ENCODE results near the gene SCAF4.
"Not testable (repeated sequence)": the region's sequence is repeated elsewhere in the genome, so short reads cannot be mapped to it uniquely, and the experiment has no call there.

Gene SCAF4

DNA sequence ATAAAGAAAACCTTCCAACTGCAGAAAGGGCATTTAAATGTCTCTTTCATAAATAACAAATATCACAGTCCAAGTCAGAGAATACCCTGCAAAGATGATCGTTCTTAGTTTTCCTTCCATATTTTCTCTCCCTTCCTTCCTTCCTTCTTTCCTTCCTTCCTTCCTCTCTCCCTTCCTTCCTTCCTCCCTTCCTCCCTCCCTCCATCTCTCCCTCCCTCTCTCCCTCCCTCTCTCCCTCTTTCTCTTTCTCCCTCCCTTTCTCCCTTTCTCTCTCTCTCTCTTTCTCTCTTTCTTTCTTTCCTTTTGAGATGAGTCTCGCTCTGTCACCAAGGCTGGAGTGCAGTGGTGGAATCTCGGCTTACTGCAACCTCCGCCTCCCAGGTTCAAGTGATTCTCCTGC, 29.0 kb upstream of the SCAF4 start:
- H3K9ac ChIP-seq (ENCODE audit: low read depth, low read length), result no peak overlapping the region
- no peaks in the 10 kb centered on the region for H3K9me3 ChIP-seq (ENCODE audit: control insufficient read depth, insufficient read depth, low read length)
- no peak overlapping the region for H3K4me3 ChIP-seq (ENCODE audit: low read depth, low read length)
- H3K27me3 ChIP-seq (ENCODE audit: control insufficient read depth, insufficient read depth, low read length), result no peaks in the 10 kb centered on the region
- H3K36me3 ChIP-seq (ENCODE audit: control insufficient read depth, insufficient read depth, low read length), result no peaks in the 10 kb centered on the region
- no peaks in the 10 kb centered on the region for H3K4me1 ChIP-seq (ENCODE audit: control insufficient read depth, insufficient read depth, low read length)

DNA sequence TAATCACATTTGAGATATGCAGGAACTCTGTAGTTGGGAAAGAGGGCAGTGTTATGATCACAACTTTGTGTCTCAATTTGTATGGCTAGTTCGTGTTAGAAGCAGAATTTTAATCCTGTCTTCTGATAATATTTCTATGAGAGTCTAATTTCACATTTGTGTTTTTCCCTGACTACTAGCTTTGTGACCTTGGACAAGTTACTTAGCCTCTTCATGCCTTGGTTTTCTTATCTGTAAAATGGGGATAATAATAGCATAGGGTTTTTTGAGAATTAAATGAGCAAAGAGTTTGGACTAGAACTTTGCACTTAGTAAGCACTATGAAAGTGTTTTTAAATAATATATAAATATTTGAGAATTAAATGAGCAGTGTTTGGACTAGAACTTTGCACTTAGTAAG, 24.9 kb upstream of the SCAF4 start:
- Histone ChIP-seq H3K4me1 (ENCODE audit: control insufficient read depth, insufficient read depth, low read length) (peaks cover 6% of the 10 kb centered on the region), H3K9me3 (ENCODE audit: control insufficient read depth, insufficient read depth, low read length) (no peaks in the 10 kb centered on the region), H3K36me3 (ENCODE audit: control insufficient read depth, insufficient read depth, low read length) (no peaks in the 10 kb centered on the region)

DNA sequence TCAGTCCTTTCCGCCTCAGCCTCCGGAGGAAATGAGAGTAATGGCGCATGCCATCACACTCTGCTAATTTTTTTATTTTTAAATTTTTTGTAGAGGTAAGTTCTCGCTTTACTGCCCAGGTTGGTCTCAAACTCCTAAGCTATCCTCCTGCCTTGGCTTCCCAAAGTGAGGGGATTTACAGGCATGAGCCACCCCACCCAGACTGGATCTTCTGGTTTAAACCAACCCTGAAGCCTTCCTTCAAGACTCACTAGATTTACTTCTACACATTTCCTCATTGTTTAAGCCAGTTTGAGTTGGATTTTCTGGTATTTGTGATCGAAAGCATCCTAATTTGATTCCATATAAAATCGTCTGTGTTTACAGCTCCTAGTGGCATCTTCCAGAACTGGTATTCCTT, 23.1 kb upstream of the SCAF4 start:
- Histone ChIP-seq H3K36me3 (ENCODE audit: control insufficient read depth, insufficient read depth, low read length) (no peaks in the 10 kb centered on the region), H3K4me1 (ENCODE audit: control insufficient read depth, insufficient read depth, low read length) (peaks cover 6% of the 10 kb centered on the region), H3K9me3 (ENCODE audit: control insufficient read depth, insufficient read depth, low read length) (no peaks in the 10 kb centered on the region), H3K4me3 (ENCODE audit: low read depth, low read length) (no peak overlapping the region), H3K9ac (ENCODE audit: low read depth, low read length) (no peak overlapping the region), H3K27me3 (ENCODE audit: control insufficient read depth, insufficient read depth, low read length) (no peaks in the 10 kb centered on the region)

More for the DNA sequence above, 24.9 kb upstream of the SCAF4 start:
- H3K4me3 ChIP-seq (ENCODE audit: low read depth, low read length), result no peak overlapping the region
- H3K27me3 ChIP-seq (ENCODE audit: control insufficient read depth, insufficient read depth, low read length), result no peaks in the 10 kb centered on the region
- H3K9ac ChIP-seq (ENCODE audit: low read depth, low read length), result no peak overlapping the region

DNA sequence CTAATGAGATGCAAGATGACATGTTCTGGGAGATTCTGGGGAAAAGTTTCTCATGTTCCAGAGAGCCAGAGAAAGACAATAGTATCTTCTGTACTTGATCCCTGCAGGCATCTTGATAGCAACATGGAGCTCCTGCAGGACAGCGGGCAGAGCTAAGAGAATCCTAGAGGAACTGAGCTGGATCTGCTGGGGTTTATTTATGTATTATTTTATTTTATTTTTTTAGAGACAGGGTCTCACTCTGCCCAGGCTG, 22.7 kb upstream of the SCAF4 start:
- Histone ChIP-seq H3K9me3 (ENCODE audit: control insufficient read depth, insufficient read depth, low read length) (no peaks in the 10 kb centered on the region), H3K4me3 (ENCODE audit: low read depth, low read length) (no peak overlapping the region), H3K4me1 (ENCODE audit: control insufficient read depth, insufficient read depth, low read length) (peaks cover 6% of the 10 kb centered on the region), H3K9ac (ENCODE audit: low read depth, low read length) (no peak overlapping the region), H3K27me3 (ENCODE audit: control insufficient read depth, insufficient read depth, low read length) (no peaks in the 10 kb centered on the region), H3K36me3 (ENCODE audit: control insufficient read depth, insufficient read depth, low read length) (no peaks in the 10 kb centered on the region)

DNA sequence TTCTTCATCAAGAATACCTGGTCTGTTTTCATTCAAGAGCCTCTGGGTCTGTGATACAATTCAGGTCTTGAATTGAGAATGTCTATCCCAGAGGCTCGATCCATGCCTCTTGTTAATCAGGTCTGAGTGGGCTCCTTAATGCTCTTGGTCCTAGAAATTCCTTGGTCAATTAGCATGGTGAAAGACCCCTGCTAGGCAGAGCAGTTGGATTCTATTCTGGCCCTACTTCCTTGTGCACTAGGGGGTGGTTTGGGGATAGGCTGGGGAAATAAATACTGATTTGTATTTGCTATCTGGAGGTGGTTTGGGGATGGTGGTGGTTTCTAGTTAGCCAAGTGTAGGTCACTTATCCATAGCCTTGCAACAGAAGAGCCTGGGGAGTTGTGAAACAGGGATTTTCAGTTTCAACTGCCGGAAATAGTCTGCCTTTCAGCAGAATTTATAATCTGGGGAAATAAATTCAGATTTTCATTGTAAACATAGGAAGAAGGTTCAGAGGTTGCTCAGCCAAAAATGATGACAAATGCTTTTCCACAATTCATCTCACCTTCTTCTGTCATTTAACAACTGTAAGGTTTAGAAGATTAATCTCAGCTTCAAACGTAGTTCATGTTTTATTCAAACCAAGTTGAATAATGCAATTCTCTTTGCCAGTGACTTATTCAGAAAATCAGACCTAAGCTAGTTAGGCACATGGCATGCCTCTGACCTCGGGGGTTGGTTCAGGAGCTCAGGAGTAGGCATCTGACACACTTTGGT, 22.2 kb upstream of the SCAF4 start:
- Histone ChIP-seq H3K36me3 (ENCODE audit: control insufficient read depth, insufficient read depth, low read length) (no peaks in the 10 kb centered on the region), H3K9ac (ENCODE audit: low read depth, low read length) (no peak overlapping the region), H3K27me3 (ENCODE audit: control insufficient read depth, insufficient read depth, low read length) (no peaks in the 10 kb centered on the region), H3K4me3 (ENCODE audit: low read depth, low read length) (no peak overlapping the region), H3K4me1 (ENCODE audit: control insufficient read depth, insufficient read depth, low read length) (peaks cover 6% of the 10 kb centered on the region), H3K9me3 (ENCODE audit: control insufficient read depth, insufficient read depth, low read length) (no peaks in the 10 kb centered on the region)

DNA sequence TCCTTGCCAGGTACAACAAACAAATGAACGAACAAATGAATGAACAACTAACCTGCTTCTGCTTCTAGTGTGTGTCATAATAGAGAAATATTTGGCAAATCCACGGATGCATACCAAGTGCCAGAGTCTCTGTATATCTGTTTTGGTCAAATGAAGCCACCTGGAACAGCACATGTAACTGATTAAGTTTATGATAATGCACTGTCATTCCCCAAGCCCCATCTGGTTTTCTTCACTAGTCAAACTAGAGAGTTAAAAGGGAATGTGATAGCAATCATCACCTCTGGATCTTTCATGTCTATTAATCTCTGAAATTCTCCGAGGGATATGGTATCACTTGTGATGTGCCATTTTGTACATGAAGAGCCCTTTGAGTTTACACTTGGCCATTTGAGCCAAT, 21.0 kb upstream of the SCAF4 start:
- no peaks in the 10 kb centered on the region for H3K36me3 ChIP-seq (ENCODE audit: control insufficient read depth, insufficient read depth, low read length)
- no peaks in the 10 kb centered on the region for H3K9me3 ChIP-seq (ENCODE audit: control insufficient read depth, insufficient read depth, low read length)
- H3K4me1 ChIP-seq (ENCODE audit: control insufficient read depth, insufficient read depth, low read length), result peaks cover 6% of the 10 kb centered on the region
- H3K9ac ChIP-seq (ENCODE audit: low read depth, low read length), result no peak overlapping the region
- no peaks in the 10 kb centered on the region for H3K27me3 ChIP-seq (ENCODE audit: control insufficient read depth, insufficient read depth, low read length)
- no peak overlapping the region for H3K4me3 ChIP-seq (ENCODE audit: low read depth, low read length)

DNA sequence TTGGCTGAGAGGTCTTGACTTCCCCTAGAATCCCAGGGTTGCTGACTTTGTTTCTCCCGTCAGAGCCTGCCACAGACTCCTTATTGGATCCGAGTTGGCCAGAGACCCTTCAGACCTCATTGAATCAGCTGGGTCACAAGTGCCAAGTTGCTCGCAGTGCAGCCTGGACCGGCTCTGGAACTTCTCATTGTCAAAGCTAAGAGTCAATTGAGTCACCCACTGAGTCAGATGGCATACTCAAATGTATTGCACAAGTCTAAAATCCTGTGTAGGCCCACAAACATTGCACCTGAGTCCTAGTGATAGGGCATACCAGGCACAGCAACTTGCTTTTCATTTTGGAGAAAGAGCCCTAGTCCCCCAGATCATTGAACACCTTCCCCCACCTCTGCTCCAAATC, 20.4 kb upstream of the SCAF4 start:
- H3K9me3 ChIP-seq (ENCODE audit: control insufficient read depth, insufficient read depth, low read length), result no peaks in the 10 kb centered on the region
- H3K4me1 ChIP-seq (ENCODE audit: control insufficient read depth, insufficient read depth, low read length), result peaks cover 6% of the 10 kb centered on the region
- H3K4me3 ChIP-seq (ENCODE audit: low read depth, low read length), result no peak overlapping the region
- no peaks in the 10 kb centered on the region for H3K27me3 ChIP-seq (ENCODE audit: control insufficient read depth, insufficient read depth, low read length)
- H3K9ac ChIP-seq (ENCODE audit: low read depth, low read length), result no peak overlapping the region
- H3K36me3 ChIP-seq (ENCODE audit: control insufficient read depth, insufficient read depth, low read length), result no peaks in the 10 kb centered on the region

DNA sequence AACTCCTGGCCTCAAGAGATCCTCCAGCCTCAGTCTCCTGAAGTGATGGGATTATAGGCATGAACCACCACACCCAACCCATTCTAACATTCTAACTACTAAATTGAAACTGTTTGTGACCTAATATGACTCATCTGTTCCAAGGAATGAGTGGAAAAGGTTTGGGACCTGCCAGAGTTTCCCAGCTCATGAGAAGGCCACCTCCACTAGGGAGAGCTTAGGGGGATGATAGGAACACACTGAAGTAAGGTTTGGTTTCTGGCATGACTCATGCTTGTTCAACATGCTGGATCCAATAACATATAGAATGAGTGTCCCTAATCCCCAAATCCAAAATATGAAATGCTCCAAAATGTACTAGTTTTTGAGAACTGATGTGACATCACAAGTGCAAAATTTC, 18.9 kb upstream of the SCAF4 start:
- H3K4me1 ChIP-seq (ENCODE audit: control insufficient read depth, insufficient read depth, low read length), result peaks cover 6% of the 10 kb centered on the region
- H3K27me3 ChIP-seq (ENCODE audit: control insufficient read depth, insufficient read depth, low read length), result no peaks in the 10 kb centered on the region
- no peaks in the 10 kb centered on the region for H3K9me3 ChIP-seq (ENCODE audit: control insufficient read depth, insufficient read depth, low read length)
- H3K4me3 ChIP-seq (ENCODE audit: low read depth, low read length), result no peak overlapping the region
- H3K36me3 ChIP-seq (ENCODE audit: control insufficient read depth, insufficient read depth, low read length), result no peaks in the 10 kb centered on the region
- H3K9ac ChIP-seq (ENCODE audit: low read depth, low read length), result no peak overlapping the region

DNA sequence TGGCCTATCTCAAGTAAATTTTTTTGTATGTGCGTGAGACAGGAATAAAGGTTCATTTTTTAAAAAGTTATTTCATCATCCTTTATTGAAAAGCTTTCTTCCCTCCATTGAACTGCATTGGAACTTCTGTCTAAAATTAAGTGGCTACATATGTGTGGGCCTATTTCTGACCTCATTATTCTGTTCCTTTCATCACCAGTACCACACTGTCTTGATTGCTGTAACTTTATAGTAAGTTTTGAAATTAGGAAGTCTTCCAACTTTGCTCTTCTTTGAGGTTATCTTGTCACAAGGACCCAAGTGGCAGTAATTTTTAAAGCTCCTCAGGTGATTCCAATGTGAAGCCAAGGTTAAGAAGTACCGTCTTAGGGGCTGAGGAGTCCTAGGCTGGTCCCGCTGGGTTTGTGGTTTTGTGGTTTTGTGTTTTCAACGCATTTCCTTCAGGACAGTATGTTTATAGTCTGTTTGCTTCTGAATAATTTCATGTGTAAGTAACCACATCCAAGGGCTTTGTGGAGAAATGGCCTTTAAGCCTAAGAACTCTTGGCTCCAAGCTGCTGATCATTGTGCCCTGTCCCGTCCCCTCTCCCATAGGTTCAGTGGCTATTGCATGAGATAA, 12.4 kb upstream of the SCAF4 start:
- Histone ChIP-seq H3K9ac (ENCODE audit: low read depth, low read length) (no peak overlapping the region), H3K36me3 (ENCODE audit: control insufficient read depth, insufficient read depth, low read length) (no peaks in the 10 kb centered on the region), H3K27me3 (ENCODE audit: control insufficient read depth, insufficient read depth, low read length) (no peaks in the 10 kb centered on the region), H3K4me1 (ENCODE audit: control insufficient read depth, insufficient read depth, low read length) (no peaks in the 10 kb centered on the region), H3K9me3 (ENCODE audit: control insufficient read depth, insufficient read depth, low read length) (no peaks in the 10 kb centered on the region), H3K4me3 (ENCODE audit: low read depth, low read length) (no peak overlapping the region)

DNA sequence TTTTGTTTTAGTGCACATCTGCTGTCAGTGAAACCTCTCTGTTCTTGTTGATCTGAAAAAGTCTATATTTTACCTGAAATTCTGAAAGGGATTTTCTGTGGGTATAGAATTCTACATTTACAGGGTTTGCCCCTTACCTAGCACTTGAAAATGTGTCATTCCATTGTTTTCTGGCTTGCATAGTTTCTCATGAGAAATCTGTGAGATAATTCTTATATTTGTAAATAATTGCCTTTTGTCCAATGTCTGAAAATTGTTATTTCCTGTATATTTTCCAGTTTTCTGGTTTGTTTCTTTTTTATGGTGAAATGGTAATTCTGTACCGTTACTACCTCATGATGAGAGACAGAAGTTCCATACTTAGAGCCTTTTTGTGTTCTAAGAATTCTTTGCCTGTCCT, 11.8 kb upstream of the SCAF4 start:
- no peaks in the 10 kb centered on the region for H3K4me1 ChIP-seq (ENCODE audit: control insufficient read depth, insufficient read depth, low read length)
- no peak overlapping the region for H3K4me3 ChIP-seq (ENCODE audit: low read depth, low read length)
- H3K36me3 ChIP-seq (ENCODE audit: control insufficient read depth, insufficient read depth, low read length), result no peaks in the 10 kb centered on the region
- H3K9me3 ChIP-seq (ENCODE audit: control insufficient read depth, insufficient read depth, low read length), result no peaks in the 10 kb centered on the region
- no peak overlapping the region for H3K9ac ChIP-seq (ENCODE audit: low read depth, low read length)
- no peaks in the 10 kb centered on the region for H3K27me3 ChIP-seq (ENCODE audit: control insufficient read depth, insufficient read depth, low read length)

DNA sequence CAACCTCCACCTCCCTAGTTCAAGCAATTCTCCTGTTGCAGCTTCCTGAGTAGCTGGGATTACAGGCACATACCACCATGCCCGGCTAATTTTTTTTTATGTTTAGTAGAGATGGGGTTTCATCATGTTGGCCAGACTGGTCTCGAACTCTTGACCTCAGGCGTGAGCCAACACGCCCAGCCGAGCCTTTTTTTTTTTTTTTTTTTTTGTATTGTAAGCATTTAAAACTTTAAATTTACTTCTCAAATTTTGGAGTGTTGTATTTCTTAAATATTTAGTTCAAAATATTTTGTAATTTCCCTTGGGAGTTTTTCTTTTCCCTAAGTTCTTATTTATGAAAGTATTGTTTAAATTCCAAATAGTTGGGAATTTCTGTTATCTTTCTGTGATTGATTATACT, 9.2 kb upstream of the SCAF4 start:
- Histone ChIP-seq H3K4me1 (ENCODE audit: control insufficient read depth, insufficient read depth, low read length) (no peaks in the 10 kb centered on the region), H3K36me3 (ENCODE audit: control insufficient read depth, insufficient read depth, low read length) (no peaks in the 10 kb centered on the region), H3K9ac (ENCODE audit: low read depth, low read length) (no peak overlapping the region), H3K27me3 (ENCODE audit: control insufficient read depth, insufficient read depth, low read length) (no peaks in the 10 kb centered on the region), H3K9me3 (ENCODE audit: control insufficient read depth, insufficient read depth, low read length) (no peaks in the 10 kb centered on the region), H3K4me3 (ENCODE audit: low read depth, low read length) (no peak overlapping the region)

DNA sequence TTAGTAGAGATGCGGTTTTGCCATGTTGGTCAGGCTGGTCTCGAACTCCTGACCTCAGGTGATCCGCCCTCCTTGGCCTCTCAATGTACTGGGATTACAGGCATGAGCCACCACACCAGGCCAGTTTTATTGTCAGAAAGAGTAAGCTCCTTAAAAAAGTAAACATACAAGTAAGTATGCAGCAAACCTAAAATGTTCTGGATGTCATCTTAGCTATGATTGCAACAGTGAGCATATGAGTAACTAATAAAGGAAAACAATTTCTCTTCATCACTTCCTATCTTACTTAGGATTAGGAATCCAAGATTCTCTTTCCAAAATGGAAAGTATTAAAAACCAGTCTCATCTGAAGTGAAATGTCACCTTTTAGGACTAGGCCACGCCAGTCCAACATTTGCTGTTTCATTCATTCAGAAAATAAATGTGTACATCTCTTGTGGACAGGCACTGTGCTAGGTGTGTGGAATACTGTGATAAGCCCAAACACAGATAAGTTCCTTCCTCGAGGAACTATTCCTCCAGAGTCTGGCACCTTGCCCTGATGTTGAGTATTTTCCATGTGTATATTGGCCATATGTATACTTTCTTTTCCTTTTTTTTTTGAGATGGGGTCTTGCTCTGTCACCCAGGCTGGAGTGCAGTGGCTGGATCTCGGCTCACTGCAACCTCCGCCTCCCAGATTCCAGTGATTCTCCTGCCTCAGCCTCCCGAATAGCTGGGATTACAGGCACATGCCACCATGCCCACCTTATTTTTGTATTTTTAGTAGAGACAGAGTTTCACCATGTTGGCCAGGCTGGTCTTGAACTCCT, 5.9 kb upstream of the SCAF4 start:
- not testable (repeated sequence) for H3K9me3 ChIP-seq (ENCODE audit: control insufficient read depth, insufficient read depth, low read length); H3K4me1 ChIP-seq (ENCODE audit: control insufficient read depth, insufficient read depth, low read length); H3K27me3 ChIP-seq (ENCODE audit: control insufficient read depth, insufficient read depth, low read length); H3K4me3 ChIP-seq (ENCODE audit: low read depth, low read length); H3K9ac ChIP-seq (ENCODE audit: low read depth, low read length); H3K36me3 ChIP-seq (ENCODE audit: control insufficient read depth, insufficient read depth, low read length)

All from iPS-15b (cell line).